ENCODE data around the gene TOGARAM2.

The TOGARAM2 gene

DNA sequence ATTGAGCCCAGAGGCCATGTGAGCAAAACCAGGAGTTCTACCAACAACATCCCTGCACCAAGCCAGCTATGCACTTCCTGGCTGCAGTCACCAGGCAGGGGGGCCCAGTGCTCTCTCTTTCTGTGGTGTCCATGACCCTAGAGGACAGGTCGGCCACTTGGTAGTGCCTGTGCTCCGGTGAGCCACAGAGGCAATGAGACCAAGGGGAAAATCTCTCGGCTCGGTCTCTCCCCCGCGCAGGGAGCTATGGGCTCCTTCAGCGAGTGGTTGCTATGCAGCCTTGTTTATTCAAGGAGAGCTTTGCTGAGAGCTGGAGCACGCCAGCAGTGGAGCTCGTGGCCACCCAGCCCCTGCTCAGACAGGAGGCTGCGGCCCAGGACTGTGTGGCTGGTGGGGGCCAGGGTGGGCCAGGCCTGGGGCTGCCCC is at the start of gene TOGARAM2:
TOGARAM2 (plus strand) TSS at position 283 of the 426 bp plus-strand sequence. CDS start 13,537 bp downstream, outside the sequence.
- DNase-seq (ENCODE audit: low spot score) = no peak

DNA sequence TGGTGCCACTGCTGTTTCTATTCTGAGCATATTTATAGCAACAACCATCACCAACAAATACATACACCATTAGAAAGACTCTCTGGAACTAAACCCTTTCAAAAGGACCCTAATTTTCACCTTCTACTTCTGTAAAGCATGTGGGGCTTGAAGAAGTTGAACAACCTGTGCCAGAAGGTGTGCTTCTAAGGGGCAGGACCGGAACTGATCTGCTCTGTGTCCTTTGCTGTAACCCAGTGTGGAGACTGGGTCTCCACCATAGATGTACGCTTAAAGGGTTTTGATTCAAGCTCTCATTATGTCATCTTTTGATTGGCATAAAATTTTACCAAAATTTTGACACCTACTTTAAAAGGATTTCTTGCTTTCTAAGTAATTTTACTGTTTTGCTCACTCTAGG is 46.3 kb upstream of the TOGARAM2 start:
- no peak for DNase-seq (ENCODE audit: low spot score)

DNA sequence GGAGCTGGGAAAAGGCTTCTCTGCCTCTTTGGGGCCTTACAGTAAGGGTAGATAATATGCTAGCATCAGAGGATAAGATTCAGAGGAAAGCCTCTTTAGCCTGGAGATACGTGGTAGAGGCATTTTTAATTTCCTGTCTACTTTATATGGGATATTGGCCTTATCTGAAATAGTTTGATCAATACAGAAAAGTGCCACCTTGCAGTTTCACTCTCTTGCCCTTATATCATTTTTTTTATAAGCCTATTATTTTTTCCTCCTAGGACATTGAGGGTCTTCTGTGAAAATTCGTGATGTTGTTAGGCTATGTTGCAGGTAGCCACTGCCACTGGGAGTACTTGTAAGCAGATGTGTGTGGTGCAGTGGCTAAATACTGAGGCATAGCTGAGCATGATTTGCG is 40.1 kb upstream of the TOGARAM2 start:
- no peak for DNase-seq (ENCODE audit: low spot score)

DNA sequence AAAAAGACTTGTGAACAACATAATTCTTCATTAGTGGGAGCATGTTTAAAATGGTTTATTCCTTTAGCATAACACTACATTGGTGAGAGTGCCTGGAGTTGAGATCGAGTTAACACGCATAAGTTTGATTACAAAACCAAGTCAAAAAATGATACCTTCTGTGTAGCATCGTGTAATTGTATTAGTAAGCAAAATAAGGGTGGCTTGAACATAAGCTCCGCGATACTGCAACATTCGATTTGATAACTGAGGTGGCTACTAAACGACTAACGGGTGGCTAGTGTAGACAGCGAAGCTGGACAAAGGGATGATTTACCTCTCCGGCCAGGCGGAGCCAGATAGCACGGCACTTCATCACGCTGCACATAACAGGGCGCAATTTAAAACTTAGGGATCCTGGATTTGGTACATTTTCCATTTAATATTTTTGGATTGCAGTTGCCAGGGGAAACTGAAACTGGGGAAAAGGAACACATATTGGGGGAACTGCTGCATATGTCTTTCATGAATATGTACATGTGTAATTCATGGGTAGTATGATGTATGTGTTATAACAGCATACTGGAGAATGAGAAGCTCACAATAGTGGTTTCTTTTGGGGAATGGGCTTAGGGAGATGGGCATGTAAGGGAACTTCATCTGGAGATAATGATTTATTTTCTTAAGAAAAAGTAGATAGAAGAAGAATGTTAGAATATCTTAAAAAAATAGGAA is 36.4 kb upstream of the TOGARAM2 start:
- DNase-seq (ENCODE audit: low spot score) = no peak

DNA sequence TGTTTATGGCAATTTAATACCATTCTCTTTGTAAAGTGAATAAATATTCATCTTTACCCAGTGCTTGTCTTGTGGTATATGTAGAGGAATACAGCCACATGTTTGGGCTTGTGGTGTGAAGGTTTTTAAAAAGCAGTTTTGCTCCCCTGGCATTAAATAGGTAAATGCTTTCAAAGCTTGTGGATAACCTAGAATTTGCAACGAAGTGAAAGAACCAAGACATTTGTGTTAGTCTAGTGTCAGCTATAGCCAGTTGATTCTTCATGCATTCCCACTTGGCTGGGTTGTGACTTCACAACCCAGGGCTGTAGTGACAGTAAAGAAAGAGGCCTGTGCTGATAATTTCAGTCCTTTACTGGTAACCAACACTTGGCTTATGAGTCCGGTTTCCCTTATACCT is 32.9 kb upstream of the TOGARAM2 start:
- DNase-seq (ENCODE audit: low spot score) = no peak

DNA sequence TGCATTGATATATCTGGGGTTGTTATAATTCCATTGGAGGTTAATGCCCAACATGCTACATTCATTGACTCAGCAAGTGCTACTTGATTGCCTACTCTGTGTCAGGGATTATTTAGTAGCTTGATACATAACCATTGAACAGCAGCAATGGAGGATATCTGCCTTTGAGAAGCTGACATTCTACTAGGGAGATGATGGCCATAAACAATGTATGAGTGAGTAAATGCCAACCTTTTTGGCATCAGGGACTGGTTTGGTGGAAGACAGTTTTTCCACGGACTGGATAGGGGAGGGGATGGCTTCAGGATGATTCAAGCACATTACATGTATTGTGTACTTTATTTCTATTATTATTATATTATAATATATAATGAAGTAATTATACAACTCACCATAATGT is 31.9 kb upstream of the TOGARAM2 start:
- no peak for DNase-seq (ENCODE audit: low spot score)

DNA sequence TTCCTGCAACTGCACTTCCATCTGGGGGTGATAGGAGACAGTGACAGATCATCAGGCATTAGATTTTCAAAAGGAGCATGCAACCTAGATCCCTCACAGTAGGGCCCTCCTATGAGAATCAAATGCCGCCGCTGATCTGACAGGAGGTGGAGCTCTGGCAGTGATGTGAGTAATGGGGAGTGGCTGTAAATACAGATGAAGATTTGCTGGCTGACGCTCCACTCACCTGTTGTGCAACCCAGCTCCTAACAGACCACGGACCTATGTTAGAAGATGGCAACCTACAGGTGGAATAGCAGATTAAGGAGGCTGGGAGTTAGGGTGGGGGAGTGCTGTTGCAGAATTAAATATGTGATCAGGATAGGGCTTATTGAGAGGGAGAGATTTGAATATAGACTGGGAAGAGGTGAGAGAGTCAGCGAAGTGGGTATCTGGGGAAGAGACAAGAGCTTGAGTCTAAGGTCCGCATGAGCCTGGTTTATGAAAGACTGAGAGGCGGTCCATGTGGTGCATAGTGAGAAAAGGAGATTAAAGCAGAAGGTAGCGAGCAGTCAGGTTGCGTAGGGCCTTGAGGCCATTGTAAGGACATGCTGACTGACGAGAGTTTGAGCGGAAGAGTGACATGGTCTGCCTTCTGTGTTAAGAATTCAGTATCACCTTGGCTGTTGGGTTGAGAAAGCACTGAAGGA is 31.3 kb upstream of the TOGARAM2 start:
- no peak for DNase-seq (ENCODE audit: low spot score)

DNA sequence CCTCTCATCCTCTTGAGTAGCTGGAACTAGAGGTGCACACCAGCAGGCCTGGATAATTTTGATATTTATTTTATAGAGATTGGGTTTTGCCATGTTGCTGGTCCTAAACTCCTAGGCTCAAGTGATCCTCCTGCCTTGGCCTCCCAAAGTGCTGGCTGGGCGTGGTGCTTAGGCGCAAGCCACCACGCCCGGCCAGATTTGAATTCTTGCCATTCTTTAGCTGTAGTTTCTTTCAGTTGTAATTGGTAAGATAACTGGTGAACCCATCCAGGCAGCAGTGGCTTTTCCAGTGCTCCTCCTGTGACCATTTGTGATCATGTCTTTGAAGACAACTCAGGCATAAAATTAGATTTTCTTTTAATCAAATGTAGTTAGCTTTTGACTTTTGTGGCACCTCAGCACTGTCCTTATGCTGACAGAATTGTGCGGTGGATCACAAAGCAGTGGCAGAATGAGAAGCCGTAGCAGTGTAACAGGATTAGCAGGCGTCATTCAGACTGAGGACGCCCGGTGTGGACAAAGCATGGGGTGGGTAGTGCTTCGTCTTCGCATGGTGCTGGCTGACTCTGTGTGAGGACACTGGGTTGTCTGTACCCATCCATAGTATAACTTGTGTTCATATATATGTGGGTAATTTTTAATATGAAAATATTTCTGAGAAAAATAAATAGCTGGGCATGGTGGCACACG is 30.0 kb upstream of the TOGARAM2 start:
- DNase-seq (ENCODE audit: low spot score) = no peak

DNA sequence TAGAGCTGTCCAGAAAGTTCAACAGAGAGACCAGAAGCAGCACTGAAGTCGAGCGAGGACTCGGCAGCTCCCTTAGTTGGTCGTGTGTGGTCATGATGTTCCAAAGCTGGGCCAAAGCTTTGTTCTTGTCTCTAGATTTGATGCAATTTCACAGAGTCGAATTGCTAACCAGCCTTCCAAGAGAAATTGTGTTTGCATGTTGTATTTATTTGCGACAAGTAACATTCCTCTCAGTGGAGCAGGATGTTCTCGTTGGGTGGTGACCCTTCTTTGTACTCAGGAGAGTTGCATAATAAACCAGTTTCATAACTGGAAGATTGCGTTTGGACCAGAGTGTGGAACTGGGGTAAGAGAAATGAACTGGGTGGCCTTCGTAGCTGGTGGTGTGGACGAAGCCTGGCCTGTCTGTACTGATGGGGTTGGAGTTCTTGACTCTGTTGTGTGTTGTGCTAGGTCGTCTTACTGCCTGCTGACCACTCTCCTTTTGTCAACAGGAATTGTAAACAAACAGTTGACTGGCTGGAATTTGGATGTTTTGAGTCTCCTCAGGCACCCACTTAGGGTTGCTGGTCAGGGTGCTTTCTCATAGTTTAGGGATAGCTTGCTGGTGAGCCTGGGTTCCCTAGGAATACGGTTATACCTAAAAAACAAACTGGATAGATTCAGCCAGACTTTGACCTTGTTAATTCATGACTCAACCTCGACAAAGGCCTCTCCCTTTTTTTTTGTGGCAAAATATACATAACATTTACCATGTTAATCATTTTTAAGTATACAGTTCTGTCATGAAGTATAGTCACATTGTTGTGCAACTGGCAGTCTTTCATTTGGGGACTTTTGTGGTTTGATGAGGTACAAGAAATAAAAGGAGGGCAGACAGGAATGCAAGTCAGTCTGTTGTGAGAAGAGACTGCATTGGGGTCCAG is 28.9 kb upstream of the TOGARAM2 start:
- DNase-seq (ENCODE audit: low spot score) = no peak

DNA sequence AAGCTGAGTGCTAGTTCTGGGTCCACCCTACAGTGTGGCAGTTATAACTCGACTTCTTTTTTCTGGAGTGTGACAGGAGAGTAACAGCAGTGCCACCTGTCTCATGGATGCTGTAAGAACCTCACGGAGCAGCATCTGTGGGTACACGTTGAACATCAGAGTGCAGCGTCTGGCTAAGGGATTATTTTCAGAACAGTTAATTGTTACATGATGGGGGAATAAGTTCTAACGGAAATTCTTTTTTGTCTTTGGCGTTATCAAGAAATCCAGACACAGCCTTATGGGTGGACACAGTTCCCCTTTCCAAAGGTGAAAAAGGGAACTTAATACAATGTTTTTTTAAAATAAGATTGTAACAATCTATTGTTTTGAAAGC is 28.3 kb upstream of the TOGARAM2 start:
- DNase-seq (ENCODE audit: low spot score) = no peak

DNA sequence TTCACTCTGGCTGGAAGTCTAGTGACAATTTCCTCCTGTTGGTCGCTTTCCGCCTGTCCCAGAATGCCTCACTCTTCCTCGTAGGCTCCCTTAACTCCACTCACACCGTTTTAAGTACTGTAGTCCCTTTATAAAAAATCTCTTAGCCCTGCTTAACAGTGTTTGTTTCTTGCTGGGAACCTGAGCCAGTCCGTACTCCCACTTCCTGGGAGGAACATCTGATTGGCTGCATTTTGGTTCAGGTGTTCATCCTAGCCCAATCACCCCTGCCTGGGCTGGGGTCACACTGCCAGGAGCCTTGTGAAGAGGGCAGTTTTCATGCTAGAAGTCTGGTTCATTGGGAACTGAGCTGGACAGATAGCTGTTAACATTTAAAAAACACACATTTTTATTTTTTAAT is 25.6 kb upstream of the TOGARAM2 start:
- no peak for DNase-seq (ENCODE audit: low spot score)

DNA sequence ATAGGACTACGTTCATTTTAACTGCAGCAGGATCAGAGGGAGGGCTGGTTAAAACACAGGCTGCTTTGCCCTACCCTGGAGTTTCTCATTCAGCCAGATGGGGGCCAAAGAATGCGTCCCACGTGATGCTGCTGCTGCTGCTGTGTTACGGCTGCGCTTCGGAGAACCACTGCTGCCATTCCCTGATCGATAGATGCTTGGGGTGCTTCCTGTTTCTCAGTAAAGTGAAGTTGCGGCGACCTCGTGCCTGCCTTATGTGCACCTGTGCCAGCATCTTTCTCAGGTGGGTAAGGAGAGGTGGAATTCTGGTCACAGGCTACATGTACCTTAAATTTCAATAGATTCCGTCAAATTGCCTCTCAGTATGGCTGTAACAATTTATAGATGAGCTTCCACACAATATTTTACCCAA is 24.7 kb upstream of the TOGARAM2 start:
- no peak for DNase-seq (ENCODE audit: low spot score)

DNA sequence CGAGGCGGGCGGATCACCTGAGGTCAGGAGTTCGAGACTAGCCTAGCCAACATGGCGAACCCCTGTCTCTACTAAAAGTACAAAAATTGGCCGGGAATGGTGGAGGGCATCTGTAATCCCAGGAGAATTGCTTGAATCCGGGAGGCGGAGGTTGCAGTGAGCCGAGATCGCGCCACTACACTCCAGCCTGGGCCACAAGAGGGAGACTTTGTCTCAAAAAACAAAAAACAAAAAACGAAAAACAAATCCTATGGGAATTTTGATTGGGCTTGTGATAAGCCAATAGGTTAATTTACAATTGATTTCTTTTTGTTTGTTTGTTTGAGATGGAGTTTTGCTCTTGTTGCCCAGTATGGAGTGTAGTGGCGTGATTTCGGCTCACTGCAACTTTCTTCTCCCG is 24.2 kb upstream of the TOGARAM2 start:
- DNase-seq (ENCODE audit: low spot score) = no peak

DNA sequence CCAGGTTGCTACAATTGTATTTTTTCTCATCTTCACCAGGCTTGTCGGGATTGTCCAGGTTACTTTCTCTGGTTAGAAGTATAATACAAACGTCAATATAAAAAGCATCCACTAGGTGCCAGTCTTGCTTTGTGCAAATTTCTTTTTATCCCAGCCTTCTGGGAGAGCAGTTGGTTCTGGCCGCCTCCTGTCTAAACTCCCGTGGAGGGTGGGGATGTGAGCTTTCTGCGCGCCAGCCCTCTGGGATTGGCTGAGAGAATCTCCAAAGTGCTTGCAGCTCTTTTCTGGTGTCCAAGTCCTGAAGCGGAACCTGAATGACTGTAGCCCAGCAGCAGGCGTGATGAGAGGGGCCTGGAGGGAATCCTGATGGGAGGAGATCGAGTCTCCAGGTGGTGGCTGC is 22.4 kb upstream of the TOGARAM2 start:
- DNase-seq (ENCODE audit: low spot score) = peak; percentile 67

DNA sequence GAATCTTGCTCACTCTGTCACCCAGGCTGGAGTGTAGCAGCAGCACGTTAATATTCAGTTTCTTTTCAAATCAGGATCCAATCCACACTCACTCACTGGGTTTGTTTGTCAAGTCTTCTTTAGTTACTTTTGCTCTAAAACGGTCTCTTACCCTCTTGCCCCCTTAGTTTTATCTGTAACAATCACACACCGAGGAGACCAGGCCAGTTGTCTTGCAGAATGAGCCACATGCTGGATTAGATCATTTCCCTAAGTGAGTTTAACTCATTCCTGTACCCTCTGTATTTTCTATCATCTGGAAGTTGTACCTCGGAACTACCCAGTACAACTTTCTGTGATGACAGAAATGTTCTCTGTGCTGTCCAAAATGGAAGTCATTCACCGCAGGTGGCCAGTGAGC is 20.7 kb upstream of the TOGARAM2 start:
- DNase-seq (ENCODE audit: low spot score) = no peak

DNA sequence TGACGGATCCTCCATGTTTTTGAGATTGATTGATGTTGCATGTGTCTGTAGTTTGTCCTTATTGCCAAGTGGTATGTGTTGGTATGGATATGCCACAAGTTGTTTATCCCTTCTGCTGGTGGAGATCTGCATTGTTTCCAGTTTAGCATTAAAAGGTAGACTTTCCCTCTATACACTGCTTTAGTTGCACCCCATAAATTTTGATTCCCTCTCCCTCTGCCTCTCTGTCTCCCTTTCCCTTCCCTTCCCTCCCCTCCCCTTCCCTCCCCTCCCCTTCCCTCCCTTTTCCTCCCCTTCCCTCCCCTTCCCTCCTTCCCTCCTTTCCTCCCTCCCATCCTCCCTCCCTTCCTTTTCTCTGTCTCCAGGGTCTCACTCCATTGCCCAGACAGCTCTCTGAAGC is 18.6 kb upstream of the TOGARAM2 start:
- DNase-seq (ENCODE audit: low spot score) = no peak

DNA sequence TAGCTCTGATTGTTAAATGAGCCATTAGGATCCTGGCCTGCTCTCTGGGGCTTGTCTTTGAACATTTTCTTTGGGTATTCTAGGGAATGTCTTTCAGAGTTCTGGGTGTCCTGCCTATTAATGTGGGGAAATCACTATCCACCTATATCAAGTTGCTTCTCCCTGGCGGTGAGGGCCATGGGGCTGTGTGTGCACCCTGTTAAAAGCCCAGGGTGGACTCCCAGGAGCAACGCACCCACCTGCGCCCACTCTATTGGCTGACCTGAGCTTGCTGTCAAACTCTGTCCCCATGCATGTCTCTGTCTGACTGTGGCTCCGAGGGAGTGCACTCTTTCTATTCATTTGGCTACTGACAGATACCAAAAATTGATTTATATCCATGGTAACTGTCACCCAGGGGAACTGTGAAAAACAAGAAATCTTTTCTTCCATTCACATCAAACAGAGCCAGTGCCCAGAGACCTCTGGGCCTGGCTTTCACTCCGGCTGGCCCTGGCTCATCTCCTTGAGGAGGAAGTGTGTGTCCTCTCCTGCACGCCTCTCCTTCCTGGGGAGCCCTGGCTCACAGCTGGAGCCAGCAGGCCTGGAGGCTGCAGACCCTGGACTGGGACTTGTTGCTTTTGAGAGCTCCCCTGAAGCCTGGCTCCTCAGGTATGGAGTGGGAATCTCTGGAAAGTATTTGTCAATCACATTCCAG is 10.5 kb upstream of the TOGARAM2 start:
- DNase-seq (ENCODE audit: low spot score) = no peak

DNA sequence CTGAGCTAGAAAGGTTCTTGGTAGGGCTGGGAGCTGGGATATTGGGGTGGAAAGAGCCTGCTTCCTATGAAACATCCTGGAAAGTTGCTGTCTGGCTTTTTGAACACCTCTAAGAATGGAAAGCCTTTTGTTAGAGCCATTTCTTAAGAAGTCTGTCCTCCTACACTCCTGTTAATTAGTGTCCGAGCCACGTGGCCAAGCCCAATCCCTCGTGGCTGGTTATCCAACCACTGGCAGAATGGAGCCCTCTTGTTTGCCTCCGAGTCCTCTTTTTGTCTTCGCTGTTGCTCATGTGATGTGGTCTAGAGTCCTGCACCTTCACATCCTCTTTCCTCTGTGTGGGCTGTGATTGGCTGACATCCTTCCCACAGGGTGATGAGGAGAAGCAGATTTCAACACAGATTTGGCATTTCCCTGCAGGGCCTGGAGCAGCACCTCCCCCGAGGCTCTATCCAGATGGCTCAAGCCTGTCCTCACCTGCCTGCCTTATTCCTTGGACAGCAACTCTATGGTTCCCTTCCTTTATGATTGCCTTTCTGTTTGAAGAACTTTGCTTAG is 8.2 kb upstream of the TOGARAM2 start:
- DNase-seq (ENCODE audit: low spot score) = no peak

DNA sequence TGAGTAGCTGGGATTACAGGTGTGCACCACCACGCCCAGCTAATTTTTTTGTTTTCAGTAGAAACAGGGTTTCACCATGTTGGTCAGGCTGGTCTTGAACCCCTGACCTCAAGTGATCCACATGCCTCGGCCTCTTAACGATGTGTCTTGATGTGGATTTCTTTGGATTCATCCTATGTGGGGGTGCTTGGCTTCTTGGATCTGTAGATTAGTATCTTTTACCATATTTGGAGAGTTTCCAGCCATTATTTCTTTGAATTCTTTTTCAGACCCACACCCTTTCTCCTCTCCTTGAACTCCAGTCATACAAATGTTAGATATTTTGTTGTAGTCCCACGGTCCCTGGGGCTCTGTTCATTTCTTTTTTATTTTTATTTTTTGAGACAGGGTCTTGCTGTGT is 6.8 kb upstream of the TOGARAM2 start:
- no peak for DNase-seq (ENCODE audit: low spot score)

DNA sequence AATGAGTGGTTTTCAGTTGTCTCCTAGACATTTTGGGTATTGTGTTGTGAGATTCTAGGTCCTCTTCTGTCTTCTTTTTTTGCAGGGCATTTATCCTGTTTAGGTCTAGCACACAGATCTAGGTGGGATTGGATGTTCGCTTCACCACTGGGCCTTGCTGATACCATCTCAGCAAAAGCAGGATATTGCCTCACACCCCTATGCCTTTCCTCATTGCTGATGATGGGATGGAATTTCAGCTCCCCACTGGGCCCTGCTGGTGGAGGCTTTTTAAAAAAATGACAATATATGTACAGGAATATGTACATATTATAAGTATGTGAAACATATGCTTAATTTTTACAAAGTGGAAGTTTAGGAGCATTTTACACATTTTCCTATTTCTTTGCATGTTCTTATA is 5.4 kb upstream of the TOGARAM2 start:
- DNase-seq (ENCODE audit: low spot score) = no peak

DNA sequence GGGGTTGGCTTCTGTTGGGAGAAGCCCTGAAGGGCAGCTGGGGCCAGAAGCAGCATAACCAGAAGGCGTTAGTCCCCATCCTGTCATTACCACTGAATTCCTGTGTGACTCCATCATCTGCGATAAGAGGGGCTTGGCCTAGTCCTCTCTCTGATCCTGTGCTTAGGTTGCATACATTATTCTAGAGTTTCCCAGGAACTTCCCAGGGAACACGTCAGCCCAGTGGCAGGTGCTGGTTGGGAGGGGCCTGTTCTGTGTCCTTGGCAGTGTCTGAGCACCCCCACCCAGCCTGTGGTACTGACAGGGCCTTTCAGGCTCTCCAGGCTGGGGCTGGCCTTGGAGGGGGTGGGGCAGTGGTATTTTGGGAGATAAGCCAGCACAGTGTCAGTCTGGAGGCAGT is 4.5 kb upstream of the TOGARAM2 start:
- no peak for DNase-seq (ENCODE audit: low spot score)
